HEK293 (cell line): Measurements from ENCODE around the gene CAB39.

ENCODE experiments used
- BCL11A ChIP-seq: fragments of 450-650 bp; formaldehyde crosslinking; IDR thresholded peaks from 2 replicates; pipeline ENCODE4 v1.5.1; 2016; ENCODE audit warnings: low read depth, missing biosample characterization, missing genetic modification characterization
- ZNF274 ChIP-seq, 2 experiments: fragments of 200-500 bp in 1 of 2; fragments of 450-650 bp in 1 of 2; sonication (Bioruptor generic) in 1 of 2; formaldehyde crosslinking in 1 of 2; IDR thresholded peaks; 2 replicates each; pipeline versions ENCODE4 v1.5.1 to v1.6.1; 2014 to 2016; ENCODE audit warnings: borderline replicate concordance in 1 of 2, inconsistent platforms in 1 of 2, low read length in 1 of 2, missing biosample characterization in 1 of 2, missing genetic modification characterization in 1 of 2
- ZNF768 ChIP-seq: fragments of 450-650 bp; formaldehyde crosslinking; IDR thresholded peaks from 2 replicates; pipeline ENCODE4 v1.5.1; 2018; ENCODE audit warnings: missing biosample characterization, mild to moderate bottlenecking, missing genetic modification characterization
- TF ChIP-seq, protein P1 (sequence below): fragments of 450-650 bp; formaldehyde crosslinking; IDR thresholded peaks from 2 replicates; pipeline ENCODE4 v1.5.1; 2016; ENCODE audit warnings: missing biosample characterization, missing genetic modification characterization

DNA sequence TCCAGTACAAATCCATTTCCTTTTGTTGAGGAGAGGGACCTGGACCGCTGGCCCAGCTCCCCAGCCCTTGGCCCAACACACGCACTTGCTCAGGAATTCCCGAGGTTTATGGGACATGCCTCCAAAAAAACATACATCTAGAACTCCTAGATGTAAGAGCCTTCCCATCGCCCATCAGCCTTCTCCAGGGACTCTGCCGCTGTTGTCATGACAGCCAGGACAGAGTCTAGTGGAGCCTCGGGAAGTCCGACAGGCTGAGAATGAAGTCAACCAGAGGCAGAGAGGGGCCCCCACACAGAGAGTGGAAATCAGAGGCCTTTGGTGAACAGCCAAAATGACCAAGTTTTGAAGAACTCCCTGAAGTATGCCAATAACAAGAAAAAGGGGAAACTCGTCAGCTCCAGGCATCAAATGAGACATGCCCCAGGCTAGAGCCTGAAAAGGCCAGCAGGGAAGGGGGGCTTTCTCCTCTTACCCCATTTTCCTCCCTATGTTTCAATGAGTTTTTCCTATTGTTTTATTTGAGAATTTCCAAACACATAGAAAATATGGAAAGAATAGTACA lies 43.2 kb upstream of the CAB39 start:
- TF ChIP-seq ZNF768 (tag by site-specific recombination), result no peak
- TF ChIP-seq, protein P1, sequence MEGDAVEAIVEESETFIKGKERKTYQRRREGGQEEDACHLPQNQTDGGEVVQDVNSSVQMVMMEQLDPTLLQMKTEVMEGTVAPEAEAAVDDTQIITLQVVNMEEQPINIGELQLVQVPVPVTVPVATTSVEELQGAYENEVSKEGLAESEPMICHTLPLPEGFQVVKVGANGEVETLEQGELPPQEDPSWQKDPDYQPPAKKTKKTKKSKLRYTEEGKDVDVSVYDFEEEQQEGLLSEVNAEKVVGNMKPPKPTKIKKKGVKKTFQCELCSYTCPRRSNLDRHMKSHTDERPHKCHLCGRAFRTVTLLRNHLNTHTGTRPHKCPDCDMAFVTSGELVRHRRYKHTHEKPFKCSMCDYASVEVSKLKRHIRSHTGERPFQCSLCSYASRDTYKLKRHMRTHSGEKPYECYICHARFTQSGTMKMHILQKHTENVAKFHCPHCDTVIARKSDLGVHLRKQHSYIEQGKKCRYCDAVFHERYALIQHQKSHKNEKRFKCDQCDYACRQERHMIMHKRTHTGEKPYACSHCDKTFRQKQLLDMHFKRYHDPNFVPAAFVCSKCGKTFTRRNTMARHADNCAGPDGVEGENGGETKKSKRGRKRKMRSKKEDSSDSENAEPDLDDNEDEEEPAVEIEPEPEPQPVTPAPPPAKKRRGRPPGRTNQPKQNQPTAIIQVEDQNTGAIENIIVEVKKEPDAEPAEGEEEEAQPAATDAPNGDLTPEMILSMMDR (tag by site-specific recombination), result no peak
- no peak for TF ChIP-seq ZNF274 (IDR thresholded peaks at IDR 0.05; ENCODE audit: low read length)
- no peak for TF ChIP-seq ZNF274 (tag by site-specific recombination; IDR thresholded peaks at IDR 0.05; ENCODE audit: borderline replicate concordance)
- no peak for TF ChIP-seq BCL11A (tag by site-specific recombination)
